Measurements from ENCODE around the gene FBXO34. TPM values are rescaled to one million over a fixed set of nuclear protein-coding genes. Genes with fewer than 3 reads are reported as not detected.

The FBXO34 gene
- total and polyA plus RNA-seq, 10 of the 15 experiments (the other 5 are each of a cell fraction or from before 2014, with no cell fraction given), result 5.6 to 22.8 (median 17.6) TPM

GRCh38 chr14:55381561-55381960, 110.3 kb downstream of the FBXO34 start:
- H3K9ac ChIP-seq (ENCODE audit: control insufficient read depth, insufficient read depth, low read length), result no peak overlapping the region
- no peak for ATAC-seq
- no peak overlapping the region for H3K27ac ChIP-seq (ENCODE audit: control insufficient read depth, insufficient read depth)
- no peaks in the 10 kb centered on the region for H3K4me1 ChIP-seq (ENCODE audit: control insufficient read depth, insufficient read depth, low read length)
- ChIA-PET SMC1A (ENCODE audit: uncharacterized antibody, unreplicated experiment) (interaction anchor here (1.5 kb wide), 1 partner anchor 13 kb away, joined by 3 read pairs; no protein-coding TSS in a partner anchor), POLR2A (interaction anchor here (0.5 kb wide), 1 partner anchor 204 kb away, joined by 7 read pairs; no protein-coding TSS in a partner anchor), CTCF (interaction anchor here (0.9 to 1.1 kb wide), 2 partner anchors 14 to 35 kb away, joined by 3 to 4 read pairs; no protein-coding TSS in a partner anchor), RAD21 (ENCODE audit: unreplicated experiment) (no interaction called here)
- no peaks in the 10 kb centered on the region for H3K79me2 ChIP-seq (ENCODE audit: control insufficient read depth, insufficient read depth, low read length)
- in situ Hi-C loops (cut with MboI) (no loop called here), intact Hi-C loops (cut with micrococcal nuclease; ENCODE audit: unreplicated experiment) (no loop called here)
- no peak for DNase-seq (ENCODE audit: low read depth, low spot score)
- 71% methylated on average over 2 of the region's 2 CpGs for WGBS (ENCODE audit: insufficient coverage, insufficient replicate concordance, low lambda C conversion rate, missing lambda C conversion rate)
- FAIRE-seq, result no peak
- no peak for TF ChIP-seq ESRRA (IDR thresholded peaks at IDR 0.05; ENCODE audit: low read length)
- TF ChIP-seq RUNX3 (IDR thresholded peaks at IDR 0.05; ENCODE audit: low read length), result no peak
- no peak for TF ChIP-seq NR2F1 (conservative IDR thresholded peaks at IDR 0.05)
- TF ChIP-seq ZBED1 (IDR thresholded peaks at IDR 0.05; ENCODE audit: borderline replicate concordance), result no peak
- no peak for TF ChIP-seq SUPT20H (IDR thresholded peaks at IDR 0.05; ENCODE audit: borderline replicate concordance, control insufficient read depth, low read depth, low read length)
- TF ChIP-seq GATAD2B (conservative IDR thresholded peaks at IDR 0.05; ENCODE audit: low read depth), result no peak
- TF ChIP-seq ZBTB33 (IDR thresholded peaks at IDR 0.05), result no peak
- no peak for TF ChIP-seq ETV6 (conservative IDR thresholded peaks at IDR 0.05 in 1 of 2, IDR thresholded peaks at IDR 0.05 in 1 of 2; ENCODE audit: borderline replicate concordance in 1 of 2, low read depth in 1 of 2)
- TF ChIP-seq CBX5 (IDR thresholded peaks at IDR 0.05; ENCODE audit: low read depth), result no peak
- TF ChIP-seq POLR2AphosphoS5 (IDR thresholded peaks at IDR 0.05; ENCODE audit: low read length), result no peak
- no peak for TF ChIP-seq BCL11A (IDR thresholded peaks at IDR 0.05; ENCODE audit: low read depth, low read length)
- TF ChIP-seq E4F1 (IDR thresholded peaks at IDR 0.05; ENCODE audit: borderline replicate concordance, partially characterized antibody), result no peak
- TF ChIP-seq EED (IDR thresholded peaks at IDR 0.05; ENCODE audit: low read depth), result no peak
- TF ChIP-seq HDGF (IDR thresholded peaks at IDR 0.05), result no peak
- no peak for TF ChIP-seq NRF1 (conservative IDR thresholded peaks at IDR 0.05; ENCODE audit: low read depth, low read length)
- H3K27me3 ChIP-seq (replicated peaks in 1 of 2; ENCODE audit: control insufficient read depth in 2 of 2, insufficient read depth in 2 of 2, low read length in 1 of 2), result no peaks in the 10 kb centered on the region
- H3K4me3 ChIP-seq, result no peak overlapping the region
- BruUV-seq (replicated peaks), result no TSS peak
- H4K20me1 ChIP-seq (ENCODE audit: control insufficient read depth, insufficient read depth), result no peaks in the 10 kb centered on the region
- H3K9me3 ChIP-seq (replicated peaks; ENCODE audit: control insufficient read depth, insufficient read depth, low read length), result no peaks in the 10 kb centered on the region
- peaks cover 3 to 6% of the 10 kb centered on the region in 2 experiments for H3K36me3 ChIP-seq (ENCODE audit: control insufficient read depth in 2 of 2, insufficient read depth in 2 of 2, low read length in 1 of 2)
- H3K4me2 ChIP-seq (ENCODE audit: control insufficient read depth, insufficient read depth), result no peak overlapping the region
- H2AFZ ChIP-seq (ENCODE audit: control insufficient read depth, low read depth, low read length), result no peak overlapping the region

Data from GM12878 (cell line).